HepG2 (cell line): ENCODE measurements around the gene USP36. TPM values are rescaled to one million over a fixed set of nuclear protein-coding genes. Genes with fewer than 3 reads are reported as not detected.

Source experiments
- CBX5 ChIP-seq: sonication (generic); formaldehyde crosslinking; IDR thresholded peaks from 2 replicates; pipeline ENCODE4 v1.4.0; 2020; ENCODE audit warnings: missing genetic modification reagents, borderline replicate concordance
- EHMT2 ChIP-seq: fragments of 200-600 bp; sonication (generic); IDR thresholded peaks from 2 replicates; pipeline ENCODE4 v1.7.0; 2017; ENCODE audit warnings: antibody characterized with exemption, low read depth, low read length, borderline replicate concordance
- GFI1 ChIP-seq: sonication (generic); formaldehyde crosslinking; IDR thresholded peaks from 2 replicates; pipeline ENCODE4 v1.5.0; 2020; ENCODE audit warnings: missing genetic modification reagents, mild to moderate bottlenecking, borderline replicate concordance
- HNRNPL ChIP-seq: fragments of 200-400 bp; formaldehyde crosslinking; IDR thresholded peaks from 2 replicates; pipeline ENCODE4 v1.6.1; 2017; ENCODE audit warnings: mild to moderate bottlenecking, low read depth, low read length
- JUN ChIP-seq: sonication (generic); formaldehyde crosslinking; IDR thresholded peaks from 2 replicates; pipeline ENCODE4 v1.4.0; 2020; ENCODE audit warnings: mild to moderate bottlenecking, missing genetic modification reagents
- KDM6A ChIP-seq: IDR thresholded peaks from 2 replicates; pipeline ENCODE4 v1.6.1; 2016; ENCODE audit warnings: low read depth
- MIXL1 ChIP-seq: IDR thresholded peaks from 2 replicates; pipeline ENCODE4 v1.6.1; 2016
- NR2F2 ChIP-seq: IDR thresholded peaks from 2 replicates; pipeline ENCODE4 v1.6.1; 2012; ENCODE audit warnings: low read depth, inconsistent platforms, borderline replicate concordance
- PATZ1 ChIP-seq: sonication (generic); formaldehyde crosslinking; IDR thresholded peaks from 2 replicates; pipeline ENCODE4 v1.4.0; 2020; ENCODE audit warnings: missing genetic modification reagents
- PCBP1 ChIP-seq: fragments of 200-400 bp; formaldehyde crosslinking; IDR thresholded peaks from 2 replicates; pipeline ENCODE4 v1.6.1; 2017; ENCODE audit warnings: mild to moderate bottlenecking, low read depth, low read length, borderline replicate concordance
- PPARG ChIP-seq: conservative IDR thresholded peaks from 2 replicates; pipeline ENCODE4 v1.6.1; 2016; ENCODE audit warnings: missing biosample characterization, missing genetic modification reagents
- SKI ChIP-seq: fragments of 450-650 bp; IDR thresholded peaks from one replicate; pipeline ENCODE4 v1.6.1; 2018; ENCODE audit warnings: mild to moderate bottlenecking; ENCODE audit not compliant: partially characterized antibody
- SP1 ChIP-seq, 2 experiments: fragments of 450-650 bp in 1 of 2; sonication (generic) in 1 of 2; formaldehyde crosslinking in 1 of 2; IDR thresholded peaks; 2 replicates each; pipeline versions ENCODE4 v1.4.0 to v1.6.1; 2016 to 2020; ENCODE audit warnings: missing genetic modification reagents in 1 of 2
- TBX2 ChIP-seq: sonication (generic); formaldehyde crosslinking; IDR thresholded peaks from 2 replicates; pipeline ENCODE4 v1.5.0; 2020; ENCODE audit warnings: missing genetic modification reagents, mild to moderate bottlenecking, borderline replicate concordance
- THAP8 ChIP-seq: sonication (generic); formaldehyde crosslinking; IDR thresholded peaks from 2 replicates; pipeline ENCODE4 v1.5.1; 2020; ENCODE audit warnings: missing genetic modification reagents, mild to moderate bottlenecking, borderline replicate concordance
- TOPORS ChIP-seq: sonication (generic); formaldehyde crosslinking; IDR thresholded peaks from 2 replicates; pipeline ENCODE4 v1.8.0; 2023; ENCODE audit warnings: mild to moderate bottlenecking, missing genetic modification reagents
- XRCC5 ChIP-seq: fragments of 200-400 bp; formaldehyde crosslinking; optimal IDR thresholded peaks from 2 replicates; pipeline ENCODE3; 2017; ENCODE audit warnings: mild to moderate bottlenecking, low read length
- ZMYM2 ChIP-seq: sonication (generic); formaldehyde crosslinking; IDR thresholded peaks from 2 replicates; pipeline ENCODE4 v1.8.0; 2022; ENCODE audit warnings: mild to moderate bottlenecking, missing genetic modification reagents
- ZMYM4 ChIP-seq: sonication (generic); formaldehyde crosslinking; IDR thresholded peaks from 2 replicates; pipeline ENCODE4 v1.8.1; 2023; ENCODE audit warnings: mild to moderate bottlenecking, missing genetic modification reagents
- ZNF17 ChIP-seq: sonication (generic); formaldehyde crosslinking; IDR thresholded peaks from 2 replicates; pipeline ENCODE4 v1.5.0; 2020; ENCODE audit warnings: mild to moderate bottlenecking, missing genetic modification reagents
- ZNF20 ChIP-seq: sonication (generic); formaldehyde crosslinking; IDR thresholded peaks from 2 replicates; pipeline ENCODE4 v1.4.0; 2020; ENCODE audit warnings: mild to moderate bottlenecking, moderate library complexity, missing genetic modification reagents
- ZNF224 ChIP-seq: sonication (generic); formaldehyde crosslinking; IDR thresholded peaks from 2 replicates; pipeline ENCODE4 v1.5.0; 2020; ENCODE audit warnings: mild to moderate bottlenecking, missing genetic modification reagents
- ZNF24 ChIP-seq: fragments of 450-650 bp; IDR thresholded peaks from 2 replicates; pipeline ENCODE4 v1.6.1; 2017; ENCODE audit warnings: antibody characterized with exemption, mild to moderate bottlenecking
- ZNF251 ChIP-seq: sonication (generic); formaldehyde crosslinking; IDR thresholded peaks from 2 replicates; pipeline ENCODE4 v1.9.0; 2021; ENCODE audit warnings: mild to moderate bottlenecking, missing genetic modification reagents
- ZNF33A ChIP-seq: sonication (generic); formaldehyde crosslinking; IDR thresholded peaks from 2 replicates; pipeline ENCODE4 v1.5.1; 2020; ENCODE audit warnings: missing genetic modification reagents, mild to moderate bottlenecking, moderate library complexity, borderline replicate concordance
- ZNF577 ChIP-seq: sonication (generic); formaldehyde crosslinking; IDR thresholded peaks from 2 replicates; pipeline ENCODE4 v1.4.0; 2020; ENCODE audit warnings: mild to moderate bottlenecking, low read depth, missing genetic modification reagents, borderline replicate concordance
- ZNF614 ChIP-seq: IDR thresholded peaks from 2 replicates; pipeline ENCODE4 v1.6.1; 2018; ENCODE audit warnings: missing biosample characterization, missing genetic modification reagents, inconsistent platforms, borderline replicate concordance
- ZNF644 ChIP-seq: IDR thresholded peaks from 2 replicates; pipeline ENCODE4 v1.6.1; 2016; ENCODE audit warnings: low read depth
- ZNF773 ChIP-seq: sonication (generic); formaldehyde crosslinking; IDR thresholded peaks from 2 replicates; pipeline ENCODE4 v1.4.0; 2020; ENCODE audit warnings: missing genetic modification reagents, borderline replicate concordance
- ZNF816 ChIP-seq: sonication (generic); formaldehyde crosslinking; IDR thresholded peaks from 2 replicates; pipeline ENCODE4 v1.8.0; 2022; ENCODE audit warnings: missing genetic modification reagents, mild to moderate bottlenecking, borderline replicate concordance
- ZSCAN21 ChIP-seq: sonication (generic); formaldehyde crosslinking; IDR thresholded peaks from 2 replicates; pipeline ENCODE4 v1.8.0; 2022; ENCODE audit warnings: mild to moderate bottlenecking, missing genetic modification reagents, moderate library complexity, borderline replicate concordance
- polyA plus RNA-seq, 8 experiments: library from polyadenylated mRNA; depleted of rRNA in 3 of 8; stranded (reverse) in 7 of 8; unstranded in 1 of 8; fragments of >200 nt; fragmentation: Illumina TruSeq in 4 of 8; extraction: Trizol in 4 of 8; gene quantifications; 2 replicates each; pipeline versions ENCODE4 v1.2.1 to v1.2.3, GENCODE V29; 2011 to 2016; ENCODE audit warnings: low read depth in 4 of 8, missing spikeins in 1 of 8, mixed read lengths in 1 of 8; ENCODE audit not compliant: insufficient read depth in 1 of 8
- total RNA-seq, 5 experiments: library from RNA; depleted of rRNA; stranded (reverse); fragments of >200 nt; fragmentation: Illumina TruSeq; extraction: Trizol; gene quantifications; 2 replicates each; pipeline ENCODE4 v1.2.3, GENCODE V29; 2016; ENCODE audit warnings: low read depth in 1 of 5

Gene USP36
- total and polyA plus RNA-seq, 2 of the 13 experiments (the other 11 are each of a cell fraction or from before 2014, with no cell fraction given) = 29.6 to 45.9 TPM

- TF ChIP-seq NR2F2 (peak; percentile 93), ZNF614 (CRISPR knock-in tag) (peak; percentile 88; the same call in 1 of the 2 replicates), MIXL1 (CRISPR knock-in tag) (peak; percentile 98), ZNF816 (CRISPR knock-in tag) (peak; percentile 83), ZNF251 (no peak), PPARG (CRISPR knock-in tag) (peak; percentile 82), JUN (CRISPR knock-in tag) (no peak), HNRNPL (no peak), GFI1 (CRISPR knock-in tag) (peak; percentile 62; the same call in 1 of the 2 replicates), ZSCAN21 (CRISPR knock-in tag) (0 out of 2 replicates have a peak, but pooled peaks have one; percentile 51), ZNF17 (CRISPR knock-in tag) (no peak), PATZ1 (CRISPR knock-in tag) (peak; percentile 63; the same call in 1 of the 2 replicates), CBX5 (0 out of 2 replicates have a peak, but pooled peaks have one; percentile 57), ZNF20 (no peak), ZNF644 (peak; percentile 25; the same call in 1 of the 2 replicates), EHMT2 (no peak), ZNF773 (CRISPR knock-in tag) (no peak), ZNF224 (no peak), PCBP1 (no peak), TBX2 (peak; percentile 93), SKI (peak; percentile 71), ZMYM4 (peak; percentile 51), ZMYM2 (CRISPR knock-in tag) (0 out of 2 replicates have a peak, but pooled peaks have one; percentile 16), ZNF33A (CRISPR knock-in tag) (peak; percentile 98; the same call in 1 of the 2 replicates), TOPORS (CRISPR knock-in tag) (no peak), ZNF577 (CRISPR knock-in tag) (no peak), SP1 (IDR thresholded peaks at IDR 0.05) (no peak), SP1 (CRISPR knock-in tag; IDR thresholded peaks at IDR 0.05) (no peak), XRCC5 (no peak), KDM6A (CRISPR knock-in tag) (peak; percentile 88), THAP8 (no peak), ZNF24 (no peak)
Observed at GRCh38 chr17:78748048-78748729, 92.4 kb downstream of the USP36 start (continued).
